ENCODE results near the gene OTOS.

Gene OTOS

DNA sequence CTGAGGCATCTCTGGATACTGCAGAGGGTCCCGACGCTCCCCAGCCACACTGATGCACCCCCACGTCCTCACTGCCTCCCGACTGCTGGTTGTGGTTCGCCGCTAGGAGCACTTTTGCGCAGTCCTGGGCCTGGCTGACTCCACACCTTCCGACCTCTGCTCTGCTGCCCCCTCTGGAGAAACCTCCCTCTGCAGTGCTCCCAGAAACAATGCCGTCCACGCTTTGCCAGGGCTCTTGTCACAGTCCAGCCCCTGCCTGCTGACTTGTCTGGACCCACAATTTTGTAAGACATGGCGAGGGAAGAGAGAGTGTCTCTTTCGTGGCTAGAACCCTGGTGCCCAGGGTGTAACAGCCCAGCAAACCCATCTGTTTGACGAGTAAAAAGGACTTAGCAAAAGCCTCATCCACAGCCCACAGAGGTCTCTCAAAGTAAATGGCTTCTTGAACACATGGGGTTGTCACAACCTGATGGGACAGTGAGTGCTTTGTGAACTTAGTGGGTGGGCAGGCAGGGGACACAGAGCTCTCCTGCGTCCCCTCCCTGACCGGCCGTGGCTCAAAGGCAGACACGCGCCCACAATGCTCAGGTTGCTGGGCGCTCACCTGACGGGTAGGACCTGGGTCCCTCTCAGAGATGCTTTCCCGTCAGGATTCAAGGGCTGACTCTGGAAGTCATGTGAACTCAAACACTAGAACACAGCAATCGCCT lies 8.4 kb downstream of the OTOS start:
- TF ChIP-seq EZH2phosphoT487 (IDR thresholded peaks at IDR 0.05; ENCODE audit: borderline replicate concordance, low read length) (no peak), CTCF (IDR thresholded peaks at IDR 0.05; ENCODE audit: low read depth, low read length, poor library complexity, severe bottlenecking) (no peak)
- no peak overlapping the region for H3K4me3 ChIP-seq (ENCODE audit: low read length)
- no peaks in the 10 kb centered on the region for H3K9me3 ChIP-seq (ENCODE audit: control insufficient read depth, insufficient read depth, low read length)
- H3K4me1 ChIP-seq (ENCODE audit: control insufficient read depth, low read length) = peaks cover 14% of the 10 kb centered on the region
- no peaks in the 10 kb centered on the region for H3K9me2 ChIP-seq (replicated peaks; ENCODE audit: control insufficient read depth, low read length)
- H3F3A ChIP-seq (ENCODE audit: control insufficient read depth, insufficient read depth) = no peaks in the 10 kb centered on the region
- H3K36me3 ChIP-seq (ENCODE audit: control insufficient read depth, low read length) = peaks cover 57% of the 10 kb centered on the region
- H4K20me1 ChIP-seq (ENCODE audit: control insufficient read depth, insufficient read depth, low read depth, low read length) = peaks cover 4% of the 10 kb centered on the region; the same call in 1 of the 2 replicates
- peaks cover 29% of the 10 kb centered on the region for H3K79me2 ChIP-seq (ENCODE audit: control insufficient read depth, low read length)
- H3K27me3 ChIP-seq (ENCODE audit: control insufficient read depth, low read length) = 0 out of 2 replicates have a peak, but pooled peaks cover 2% of the 10 kb centered on the region
- no peak overlapping the region for H3K27ac ChIP-seq (ENCODE audit: low read depth, low read length)
- no peak overlapping the region for H3K4me2 ChIP-seq (ENCODE audit: low read length)

- Histone ChIP-seq H3F3A (ENCODE audit: control insufficient read depth, insufficient read depth) (no peaks in the 10 kb centered on the region), H3K27me3 (ENCODE audit: control insufficient read depth, low read length) (no peaks in the 10 kb centered on the region), H3K9me2 (replicated peaks; ENCODE audit: control insufficient read depth, low read length) (no peaks in the 10 kb centered on the region), H3K79me2 (ENCODE audit: control insufficient read depth, low read length) (peaks cover 27% of the 10 kb centered on the region), H3K4me1 (ENCODE audit: control insufficient read depth, low read length) (peaks cover 7% of the 10 kb centered on the region), H3K36me3 (ENCODE audit: control insufficient read depth, low read length) (peaks cover 58% of the 10 kb centered on the region), H3K4me3 (ENCODE audit: low read length) (no peak overlapping the region), H3K4me2 (ENCODE audit: low read length) (no peak overlapping the region), H3K9me3 (ENCODE audit: control insufficient read depth, insufficient read depth, low read length) (no peaks in the 10 kb centered on the region), H4K20me1 (ENCODE audit: control insufficient read depth, insufficient read depth, low read depth, low read length) (peaks cover 4% of the 10 kb centered on the region; the same call in 1 of the 2 replicates), H3K27ac (ENCODE audit: low read depth, low read length) (no peak overlapping the region)
- no peak for TF ChIP-seq EZH2phosphoT487 (IDR thresholded peaks at IDR 0.05; ENCODE audit: borderline replicate concordance, low read length)
- no peak for TF ChIP-seq CTCF (IDR thresholded peaks at IDR 0.05; ENCODE audit: low read depth, low read length, poor library complexity, severe bottlenecking)
These were observed 9.2 kb downstream of the OTOS start for GRCh38 chr2:240131296-240131695.

- H3K27me3 ChIP-seq (ENCODE audit: control insufficient read depth, low read length) = no peaks in the 10 kb centered on the region
- peaks cover 61% of the 10 kb centered on the region for H3K36me3 ChIP-seq (ENCODE audit: control insufficient read depth, low read length)
- H4K20me1 ChIP-seq (ENCODE audit: control insufficient read depth, insufficient read depth, low read depth, low read length) = peaks cover 4% of the 10 kb centered on the region; the same call in 1 of the 2 replicates
- no peaks in the 10 kb centered on the region for H3F3A ChIP-seq (ENCODE audit: control insufficient read depth, insufficient read depth)
- peaks cover 22% of the 10 kb centered on the region for H3K79me2 ChIP-seq (ENCODE audit: control insufficient read depth, low read length)
- H3K4me1 ChIP-seq (ENCODE audit: control insufficient read depth, low read length) = peaks cover 7% of the 10 kb centered on the region
- H3K9me2 ChIP-seq (replicated peaks; ENCODE audit: control insufficient read depth, low read length) = no peaks in the 10 kb centered on the region
- no peaks in the 10 kb centered on the region for H3K9me3 ChIP-seq (ENCODE audit: control insufficient read depth, insufficient read depth, low read length)
- H3K4me3 ChIP-seq (ENCODE audit: low read length) = no peak overlapping the region
- no peak overlapping the region for H3K27ac ChIP-seq (ENCODE audit: low read depth, low read length)
- TF ChIP-seq EZH2phosphoT487 (IDR thresholded peaks at IDR 0.05; ENCODE audit: borderline replicate concordance, low read length) = no peak
- no peak for TF ChIP-seq CTCF (IDR thresholded peaks at IDR 0.05; ENCODE audit: low read depth, low read length, poor library complexity, severe bottlenecking)
- H3K4me2 ChIP-seq (ENCODE audit: low read length) = no peak overlapping the region
These were observed 9.9 kb downstream of the OTOS start for GRCh38 chr2:240130393-240131195.
